Kidney epithelial cell (primary cell): Measurements from ENCODE around the gene PTP4A2. TPM values are rescaled to one million over a fixed set of nuclear protein-coding genes. Genes with fewer than 3 reads are reported as not detected.

ENCODE experiments used
- DNase-seq: peaks from one replicate; pipeline ENCODE4 v3.0.0-alpha.2; 2010; ENCODE audit warnings: low read depth
- H3K27me3 ChIP-seq: 2 replicates; pipeline ENCODE4 v1.6.0; 2011; ENCODE audit warnings: low read length; ENCODE audit not compliant: control insufficient read depth, insufficient read depth
- H3K36me3 ChIP-seq: 2 replicates; pipeline ENCODE4 v1.5.1; 2011; ENCODE audit warnings: low read length; ENCODE audit not compliant: control insufficient read depth, insufficient read depth
- H3K4me3 ChIP-seq: 2 replicates; pipeline ENCODE4 v1.5.1; 2011; ENCODE audit warnings: low read depth, mild to moderate bottlenecking, control low read depth, low read length
- total RNA-seq: library from RNA; depleted of rRNA; stranded (reverse); fragments of >200 nt; gene quantifications from 2 replicates; pipeline ENCODE4 v1.2.3, GENCODE V29; 2015
- TF ChIP-seq, protein P1 (sequence below): IDR thresholded peaks from 2 replicates; pipeline ENCODE4 v1.5.1; 2011; ENCODE audit warnings: mild to moderate bottlenecking, moderate library complexity, low read length, control low read depth, inconsistent platforms; ENCODE audit not compliant: insufficient read depth, poor library complexity, severe bottlenecking

Gene PTP4A2
- total RNA-seq = 306 and 346 TPM in 2 replicates

DNA sequence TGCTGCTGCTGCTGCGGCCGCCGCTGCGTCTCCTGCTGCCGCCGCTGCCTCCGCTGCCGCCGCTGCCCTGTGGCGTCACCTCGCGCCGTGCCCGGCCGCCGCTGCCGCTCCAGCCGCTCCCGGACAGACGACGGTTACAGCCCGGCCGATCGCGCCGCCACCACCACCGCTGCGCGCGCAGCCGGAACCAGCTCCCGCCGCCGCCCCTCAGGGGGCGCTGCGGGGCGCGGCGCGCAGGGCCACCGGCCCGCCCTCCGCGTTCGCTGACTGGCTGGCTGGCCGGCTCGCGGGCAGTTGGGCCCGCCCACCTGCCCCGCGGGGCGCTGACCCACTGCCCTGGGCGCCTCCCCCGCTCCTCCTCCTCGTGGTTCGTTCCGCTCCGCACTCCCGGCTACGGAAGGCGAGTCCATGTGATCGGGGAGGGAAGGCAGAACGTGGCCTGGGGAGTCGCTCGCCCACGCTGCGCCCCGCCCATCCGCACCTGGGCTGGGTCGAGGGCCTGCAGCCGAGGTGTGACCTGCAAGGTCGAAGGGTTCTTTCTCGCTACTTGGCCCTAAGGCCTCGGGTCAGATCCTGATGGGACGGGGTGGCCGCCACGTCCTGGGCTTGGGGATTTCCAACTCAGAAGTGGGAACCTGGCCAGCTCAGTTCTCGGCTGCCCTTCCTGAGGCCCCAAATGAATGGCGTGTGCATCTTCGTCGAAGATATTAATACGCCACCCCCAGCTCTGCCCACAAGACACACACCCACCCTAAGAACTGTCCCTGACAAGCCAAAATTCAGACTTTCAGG lies at the start of gene PTP4A2:
TSS of gene PTP4A2 (minus strand) at position 185 of the 792 bp plus-strand sequence. CDS start 19,303 bp downstream, outside the sequence.
- H3K36me3 ChIP-seq = no peaks in the 10 kb centered on the region
- H3K4me3 ChIP-seq = peak within 1 kb of the TSS; percentile 62
- H3K27me3 ChIP-seq = no peaks in the 10 kb centered on the region
- TF ChIP-seq, protein P1, sequence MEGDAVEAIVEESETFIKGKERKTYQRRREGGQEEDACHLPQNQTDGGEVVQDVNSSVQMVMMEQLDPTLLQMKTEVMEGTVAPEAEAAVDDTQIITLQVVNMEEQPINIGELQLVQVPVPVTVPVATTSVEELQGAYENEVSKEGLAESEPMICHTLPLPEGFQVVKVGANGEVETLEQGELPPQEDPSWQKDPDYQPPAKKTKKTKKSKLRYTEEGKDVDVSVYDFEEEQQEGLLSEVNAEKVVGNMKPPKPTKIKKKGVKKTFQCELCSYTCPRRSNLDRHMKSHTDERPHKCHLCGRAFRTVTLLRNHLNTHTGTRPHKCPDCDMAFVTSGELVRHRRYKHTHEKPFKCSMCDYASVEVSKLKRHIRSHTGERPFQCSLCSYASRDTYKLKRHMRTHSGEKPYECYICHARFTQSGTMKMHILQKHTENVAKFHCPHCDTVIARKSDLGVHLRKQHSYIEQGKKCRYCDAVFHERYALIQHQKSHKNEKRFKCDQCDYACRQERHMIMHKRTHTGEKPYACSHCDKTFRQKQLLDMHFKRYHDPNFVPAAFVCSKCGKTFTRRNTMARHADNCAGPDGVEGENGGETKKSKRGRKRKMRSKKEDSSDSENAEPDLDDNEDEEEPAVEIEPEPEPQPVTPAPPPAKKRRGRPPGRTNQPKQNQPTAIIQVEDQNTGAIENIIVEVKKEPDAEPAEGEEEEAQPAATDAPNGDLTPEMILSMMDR = no peak
- peak; percentile 67 for DNase-seq

DNA sequence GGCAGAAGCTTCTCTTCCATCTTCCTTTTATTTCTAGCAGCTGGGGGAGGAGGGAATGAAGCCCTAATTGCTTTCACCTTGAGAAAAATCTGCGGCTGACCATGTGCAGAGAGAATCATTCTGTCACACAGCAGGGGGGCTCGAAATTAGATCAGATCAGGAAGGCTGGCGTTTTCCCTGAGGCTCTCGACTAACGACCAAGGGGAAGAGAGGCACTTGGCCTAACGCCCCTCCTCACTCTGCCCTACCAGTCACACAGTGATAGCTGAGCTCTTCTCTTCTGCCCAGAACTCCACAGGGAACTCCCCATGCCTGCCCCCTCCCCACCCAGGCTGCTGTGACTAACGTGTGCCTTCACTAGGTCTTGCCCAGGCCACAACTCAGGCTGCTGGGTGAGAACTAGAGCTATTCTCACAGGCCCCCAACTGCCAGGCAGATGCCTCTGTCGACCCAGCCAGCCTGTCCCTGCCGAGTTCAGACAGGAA lies 49.0 kb upstream of the PTP4A2 start:
- no peak overlapping the region for H3K4me3 ChIP-seq
- no peak for DNase-seq
- H3K27me3 ChIP-seq = no peaks in the 10 kb centered on the region
- no peaks in the 10 kb centered on the region for H3K36me3 ChIP-seq
- TF ChIP-seq, protein P1 = no peak

DNA sequence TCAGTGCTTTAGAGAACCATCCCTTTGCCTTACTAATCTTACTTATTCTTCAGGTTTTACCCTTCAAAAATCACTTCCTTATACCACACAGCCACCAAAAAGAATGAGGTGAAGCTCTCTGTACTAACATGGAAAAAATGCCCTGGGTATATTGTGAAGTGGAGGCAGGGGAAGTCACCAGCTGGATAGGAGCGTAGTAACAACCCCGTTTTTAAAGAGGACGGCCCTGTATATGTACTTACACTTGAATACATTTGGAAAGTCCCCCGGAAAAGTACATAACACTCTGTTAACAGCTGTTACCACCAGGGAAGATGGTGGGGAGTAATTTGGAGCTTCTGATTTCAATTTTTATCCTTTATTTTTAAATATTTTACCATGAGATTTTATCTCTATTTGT lies 47.3 kb upstream of the PTP4A2 start:
- TF ChIP-seq, protein P1 = no peak
- no peaks in the 10 kb centered on the region for H3K36me3 ChIP-seq
- no peak overlapping the region for H3K4me3 ChIP-seq
- no peak for DNase-seq
- H3K27me3 ChIP-seq = no peaks in the 10 kb centered on the region

DNA sequence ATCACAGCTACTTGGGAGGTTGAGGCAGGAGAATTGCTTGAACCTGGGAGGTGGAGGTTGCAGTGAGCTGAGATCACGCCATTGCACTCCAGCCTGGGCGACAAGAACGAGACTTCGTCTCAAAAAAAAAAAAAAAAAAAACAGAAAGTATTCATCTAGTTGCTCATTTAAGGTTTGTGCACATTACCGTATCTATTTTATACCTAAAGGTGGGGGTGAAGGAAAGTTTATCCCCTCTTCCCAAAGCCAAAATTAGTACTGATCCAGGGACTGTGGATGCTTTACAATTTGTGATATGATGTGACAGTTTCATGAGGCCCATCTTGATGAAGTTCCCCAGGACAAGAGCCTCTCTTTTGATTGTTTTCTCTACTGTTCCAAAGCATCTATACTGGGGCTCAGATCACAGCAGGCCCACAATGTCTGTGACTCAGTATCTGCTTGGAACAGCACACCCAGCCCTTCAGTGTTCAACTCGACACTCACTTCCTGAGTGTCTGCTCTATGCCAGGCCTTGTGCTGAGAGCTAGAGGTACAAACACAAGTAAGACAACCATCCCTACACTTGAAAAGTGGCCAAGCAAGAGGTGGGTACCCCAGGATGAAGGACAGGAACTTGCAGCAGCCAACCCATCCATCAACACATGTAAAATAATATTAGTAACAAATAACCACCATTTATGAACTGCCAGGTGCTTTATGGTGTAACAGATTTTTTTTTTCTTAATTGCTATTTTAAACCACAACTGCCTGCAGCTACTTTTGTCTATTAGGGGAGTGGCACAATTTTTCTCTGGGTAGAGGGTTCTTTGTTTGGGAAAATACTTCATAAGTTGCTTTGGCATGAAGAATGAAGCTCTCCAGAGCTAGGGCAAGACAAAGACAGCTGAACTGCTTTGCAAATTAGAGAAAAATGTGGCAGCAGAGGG lies 46.5 kb upstream of the PTP4A2 start:
- TF ChIP-seq, protein P1 = no peak
- H3K27me3 ChIP-seq = no peaks in the 10 kb centered on the region
- no peak overlapping the region for H3K4me3 ChIP-seq
- H3K36me3 ChIP-seq = no peaks in the 10 kb centered on the region
- DNase-seq = no peak

DNA sequence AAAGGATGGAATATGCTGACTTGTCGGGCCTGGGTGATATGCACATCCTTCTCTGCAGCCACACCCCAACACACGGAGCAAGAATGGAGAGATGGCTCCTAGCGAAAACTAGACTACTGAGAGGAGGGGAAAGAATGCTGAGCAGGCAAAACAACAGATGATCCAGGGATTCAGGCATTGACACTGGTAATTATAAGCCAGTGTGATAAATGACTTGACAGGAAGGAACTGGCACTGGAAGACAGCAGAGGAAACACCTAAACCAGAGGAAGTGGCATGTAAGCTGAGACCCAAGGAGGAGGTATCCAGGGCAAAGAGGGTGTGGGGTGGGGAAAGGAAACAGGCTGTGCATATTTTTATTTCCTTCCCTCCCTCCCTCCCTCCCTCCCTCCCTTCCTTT lies 43.8 kb upstream of the PTP4A2 start:
- H3K27me3 ChIP-seq = no peaks in the 10 kb centered on the region
- DNase-seq = no peak
- TF ChIP-seq, protein P1 = no peak
- H3K4me3 ChIP-seq = no peak overlapping the region
- H3K36me3 ChIP-seq = no peaks in the 10 kb centered on the region
